Aorta (tissue), 5 donors: ENCODE data around the gene TRIM65. TPM values are rescaled to one million over a fixed set of nuclear protein-coding genes. Genes with fewer than 3 reads are reported as not detected.
"Not testable (repeated sequence)": the region's sequence is repeated elsewhere in the genome, so short reads cannot be mapped to it uniquely, and the experiment has no call there.

ENCODE experiments used
- ATAC-seq: fragments of 200-7000 bp; cut with Tn5 transposase; one replicate; pipeline ENCODE4 v1.9.1; 2022; ENCODE audit warnings: moderate library complexity; ENCODE audit not compliant: low FRiP score
- DNase-seq, 2 donors: peaks; one replicate each; pipeline ENCODE4 v3.0.0-alpha.2; 2020
- H3K27ac ChIP-seq, 2 donors: one replicate each; pipeline ENCODE4 v1.5.1; 2013; ENCODE audit warnings: low read length in 2 of 2, mild to moderate bottlenecking in 2 of 2, moderate library complexity in 2 of 2, control low read depth in 1 of 2, inconsistent platforms in 1 of 2, low read depth in 1 of 2
- H3K27me3 ChIP-seq, 2 donors: one replicate each; pipeline ENCODE4 v1.6.1; 2013; ENCODE audit warnings: control low read depth in 1 of 2, low read length in 1 of 2, mild to moderate bottlenecking in 1 of 2, moderate library complexity in 1 of 2; ENCODE audit not compliant: insufficient read depth in 2 of 2, control insufficient read depth in 1 of 2
- H3K36me3 ChIP-seq, 2 donors: one replicate each; pipeline ENCODE4 v1.6.1; 2013; ENCODE audit warnings: control low read depth in 1 of 2, low read length in 1 of 2, mild to moderate bottlenecking in 1 of 2; ENCODE audit not compliant: insufficient read depth in 2 of 2, control insufficient read depth in 1 of 2
- H3K4me1 ChIP-seq, 2 donors: one replicate each; pipeline ENCODE4 v1.6.1; 2013; ENCODE audit warnings: low read length in 2 of 2, control low read depth in 1 of 2, mild to moderate bottlenecking in 1 of 2, moderate library complexity in 1 of 2; ENCODE audit not compliant: insufficient read depth in 2 of 2, control insufficient read depth in 1 of 2
- H3K4me3 ChIP-seq, 2 donors: one replicate each; pipeline ENCODE4 v1.5.1; 2013; ENCODE audit warnings: low read length in 2 of 2, control low read depth in 1 of 2, mild to moderate bottlenecking in 1 of 2
- H3K9me3 ChIP-seq: one replicate; pipeline ENCODE4 v1.6.1; 2013; ENCODE audit warnings: mild to moderate bottlenecking, low read length; ENCODE audit not compliant: control insufficient read depth
- whole genome bisulfite sequencing, 2 donors: extraction: QIAGEN DNeasy Blood & Tissue Kit; methylation state at CpG; one replicate each; pipeline ENCODE4 v1.1.7; 2013; 5-methylcytosine and 5-hydroxymethylcytosine counted together
- intact Hi-C, 2 donors: fragments of 100-400 bp; cut with DNase I; formaldehyde crosslinking; loops; one replicate each; pipeline versions ENCODE4 v1.14.2 to v1.15.0; 2022
- polyA plus RNA-seq, 2 donors: library from polyadenylated mRNA; stranded (reverse); fragments of 200-250 nt; gene quantifications; one replicate each; pipeline ENCODE4 v1.2.3, GENCODE V29; 2013
- total RNA-seq, 2 donors: library from RNA; stranded (reverse); fragmentation: NEBNext Ultra II Directional; extraction: Animal tissue kit (Norgen Biotek cat#: 25700); gene quantifications; one replicate each; pipeline ENCODE4 v1.2.1, GENCODE V29; 2021
- donor health status: healthy with polysubstance abuse.
- donor health status: Bipolar disorder and iron deficiency.
- donor health status: DM: no; HTN: no; CAD: no.
- donor health status: DM: no; HTN: no; CAD: no.
- donor health status: DM: yes; HTN: yes; CAD: no.

The TRIM65 gene
- total and polyA plus RNA-seq, 4 donors = 10.0 to 26.6 (median 13.9) TPM

GRCh38 chr17:75869282-75870141, 27.2 kb downstream of the TRIM65 start:
- DNase-seq (peak; percentile 81 to 86), ATAC-seq (peak; percentile 63)
- 6 to 7% methylated on average over 23 of the region's 23 CpGs for WGBS, 2 donors
- intact Hi-C loops = no loop called here
- no peaks in the 10 kb centered on the region for H3K36me3 ChIP-seq
- H3K4me3 ChIP-seq = no peak overlapping the region
- H3K4me1 ChIP-seq = no peaks in the 10 kb centered on the region
- H3K27ac ChIP-seq = peak overlapping the region; percentile 5 to 78
- H3K9me3 ChIP-seq = no peaks in the 10 kb centered on the region
- no peaks in the 10 kb centered on the region for H3K27me3 ChIP-seq

DNA sequence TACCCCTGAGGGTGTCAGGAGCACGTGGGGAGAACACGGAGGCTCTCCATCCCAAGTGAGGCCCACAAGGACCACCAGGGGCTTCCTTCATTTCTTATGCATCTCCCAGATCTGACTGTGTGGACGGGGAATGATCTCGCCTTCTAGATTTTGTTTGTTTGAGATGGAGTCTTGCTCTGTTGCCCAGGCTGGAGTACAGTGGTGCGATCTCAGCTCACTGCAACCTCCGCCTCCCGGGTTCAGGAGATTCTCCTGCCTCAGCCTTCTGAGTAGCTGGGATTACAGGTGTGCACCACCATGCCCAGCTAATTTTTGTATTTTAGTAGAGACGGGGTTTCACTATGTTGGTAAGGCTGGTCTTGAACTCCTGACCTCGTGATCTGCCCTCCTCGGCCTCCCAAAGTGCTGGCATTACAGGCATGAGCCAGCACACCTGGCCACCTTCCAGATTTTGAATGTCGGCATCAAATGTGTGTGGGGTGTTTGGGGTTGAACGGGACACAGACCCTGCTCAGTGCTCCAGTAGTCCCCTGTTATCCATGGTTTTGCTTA, 27.9 kb downstream of the TRIM65 start:
- 67 to 70% methylated on average over 12 of the region's 12 CpGs for WGBS, 2 donors
- not testable (repeated sequence) for H3K4me1 ChIP-seq

GRCh38 chr17:75865404-75866188, 31.2 kb downstream of the TRIM65 start:
- H3K27ac ChIP-seq, ATAC-seq, H3K4me3 ChIP-seq, H3K9me3 ChIP-seq, H3K27me3 ChIP-seq, H3K4me1 ChIP-seq, intact Hi-C loops, H3K36me3 ChIP-seq: not testable (repeated sequence)
- WGBS, 2 donors = 74 to 78% methylated on average over 15 to 17 of the region's 17 CpGs
- DNase-seq = peak in 1 of 2 donors; percentile 45

More for the DNA sequence above, 27.9 kb downstream of the TRIM65 start:
- H3K9me3 ChIP-seq, H3K36me3 ChIP-seq, H3K27me3 ChIP-seq, DNase-seq, intact Hi-C loops, ATAC-seq, H3K4me3 ChIP-seq: not testable (repeated sequence)
- H3K27ac ChIP-seq = peak overlapping the region in 1 of 2 donors; percentile 78

- ATAC-seq, H3K9me3 ChIP-seq, H3K4me1 ChIP-seq, H3K4me3 ChIP-seq, H3K27me3 ChIP-seq, DNase-seq, H3K27ac ChIP-seq, intact Hi-C loops, H3K36me3 ChIP-seq: not testable (repeated sequence)
- WGBS, 2 donors = 83 to 89% methylated on average over 4 of the region's 4 CpGs
These were observed 31.9 kb downstream of the TRIM65 start for GRCh38 chr17:75864887-75865286.

- Histone ChIP-seq H3K9me3 (no peaks in the 10 kb centered on the region), H3K27me3 (no peaks in the 10 kb centered on the region), H3K27ac (no peak overlapping the region), H3K4me1 (no peaks in the 10 kb centered on the region), H3K36me3 (no peaks in the 10 kb centered on the region), H3K4me3 (no peak overlapping the region)
- intact Hi-C loops = no loop called here
- WGBS, 2 donors = 39 to 49% methylated on average over 8 of the region's 8 CpGs
- DNase-seq = peak in 1 of 2 donors; percentile 70
- ATAC-seq = peak; percentile 59
These were observed 32.3 kb downstream of the TRIM65 start for GRCh38 chr17:75864448-75864871.

DNA sequence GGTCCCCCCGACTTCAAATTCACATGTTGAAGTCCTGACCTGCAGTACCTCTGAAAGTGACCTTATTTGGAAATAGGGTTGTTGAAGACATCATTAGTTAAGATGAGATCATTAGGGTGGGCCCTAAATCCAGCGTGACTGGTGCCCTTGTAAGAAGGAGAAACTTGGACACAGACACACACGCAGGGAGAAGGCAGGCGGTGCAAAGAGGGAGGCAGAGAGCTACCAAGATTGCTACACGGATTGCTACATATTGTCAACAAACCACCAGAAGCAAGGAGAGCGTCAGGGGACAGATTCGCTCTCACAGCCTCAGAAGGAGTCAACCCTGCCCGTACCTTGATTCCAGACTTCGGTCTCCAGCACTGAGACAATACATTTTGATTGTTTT, 34.8 kb downstream of the TRIM65 start:
- Histone ChIP-seq H3K27ac (no peak overlapping the region), H3K27me3 (no peaks in the 10 kb centered on the region), H3K4me1 (no peaks in the 10 kb centered on the region), H3K4me3 (no peak overlapping the region), H3K36me3 (no peaks in the 10 kb centered on the region), H3K9me3 (no peaks in the 10 kb centered on the region)
- intact Hi-C loops = no loop called here
- WGBS, 2 donors = 64 to 65% methylated on average over 9 of the region's 9 CpGs
- ATAC-seq = peak; percentile 20
- no peak for DNase-seq

DNA sequence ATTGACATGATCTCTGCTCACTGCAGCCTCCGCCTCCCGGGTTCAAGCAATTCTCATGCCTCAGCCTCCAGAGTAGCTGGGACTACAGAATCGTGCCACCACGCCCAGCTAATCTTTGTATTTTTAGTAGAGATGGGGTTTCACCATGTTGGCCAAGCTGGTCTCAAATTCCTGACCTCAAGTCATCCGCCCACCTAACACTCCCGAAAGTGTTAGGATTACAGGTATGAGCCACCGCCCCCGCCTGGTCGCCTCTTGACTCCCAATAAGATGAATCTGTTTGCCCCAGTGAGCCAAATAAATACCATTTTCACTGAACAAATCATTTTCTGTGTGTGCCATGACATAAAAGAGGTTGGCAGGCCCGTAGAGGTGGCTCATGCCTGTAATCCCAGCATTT, 37.4 kb downstream of the TRIM65 start:
- H3K9me3 ChIP-seq, DNase-seq, ATAC-seq, H3K4me1 ChIP-seq, H3K36me3 ChIP-seq, H3K27ac ChIP-seq, H3K27me3 ChIP-seq, H3K4me3 ChIP-seq, intact Hi-C loops: not testable (repeated sequence)
- WGBS, 2 donors = 89 to 90% methylated on average over 10 of the region's 10 CpGs

- intact Hi-C loops = no loop called here
- WGBS, 2 donors = 1% methylated on average over 24 of the region's 24 CpGs
- peak overlapping the region; percentile 20 to 73 for H3K27ac ChIP-seq
- H3K4me3 ChIP-seq = peak overlapping the region; percentile 38 to 86
- DNase-seq = peak in 1 of 2 donors; percentile 85
- no peaks in the 10 kb centered on the region for H3K9me3 ChIP-seq
- peaks cover 0 to 5% of the 10 kb centered on the region in 2 donors for H3K4me1 ChIP-seq
- peaks cover 0 to 4% of the 10 kb centered on the region in 2 donors for H3K36me3 ChIP-seq
- no peaks in the 10 kb centered on the region for H3K27me3 ChIP-seq
- ATAC-seq = no peak
These were observed 40.5 kb downstream of the TRIM65 start for GRCh38 chr17:75856062-75856756.
